ENCODE results near the gene PTPRM. TPM values are rescaled to one million over a fixed set of nuclear protein-coding genes. Genes with fewer than 3 reads are reported as not detected.
A peak's percentile ranks its signal among the peaks of the same experiment; 100 is the strongest.

The PTPRM gene
- total RNA-seq, 1 experiment from 2014 or later: 45.6 TPM

- ChIA-PET CTCF (no interaction called here), POLR2A (ENCODE audit: unreplicated experiment) (interaction anchor here (0.8 kb wide), 1 partner anchor 66 kb away, joined by 6 read pairs; no protein-coding TSS in a partner anchor)
- Histone ChIP-seq H3K36me3 (ENCODE audit: low read depth, low read length) (no peaks in the 10 kb centered on the region), H3K4me1 (ENCODE audit: insufficient read depth, low read length) (peaks cover 58% of the 10 kb centered on the region), H3K4me2 (ENCODE audit: low read length) (peak overlapping the region; percentile 74), H3K27me3 (ENCODE audit: low read length) (no peaks in the 10 kb centered on the region), H3K9me3 (ENCODE audit: low read length) (no peaks in the 10 kb centered on the region), H3K79me2 (ENCODE audit: low read length) (no peaks in the 10 kb centered on the region), H3K9me2 (replicated peaks; ENCODE audit: low read length) (no peaks in the 10 kb centered on the region), H3K4me3 (ENCODE audit: low read length) (peak overlapping the region; percentile 26), H3F3A (ENCODE audit: low read length, unreplicated experiment) (peaks cover 5% of the 10 kb centered on the region), H4K20me1 (ENCODE audit: low read length) (no peaks in the 10 kb centered on the region), H2AFZ (ENCODE audit: low read length) (no peak overlapping the region), H3K9ac (ENCODE audit: low read length) (peak overlapping the region; percentile 78), H3K27ac (ENCODE audit: low read length) (peak overlapping the region; percentile 95)
- peak; percentile 76 for ATAC-seq
- TF ChIP-seq CTCF (conservative IDR thresholded peaks at IDR 0.05; ENCODE audit: low read depth, low read length) (no peak), EZH2phosphoT487 (IDR thresholded peaks at IDR 0.05; ENCODE audit: borderline replicate concordance, low read length) (no peak), EZH2 (IDR thresholded peaks at IDR 0.05; ENCODE audit: low read length, unreplicated experiment) (no peak)
- intact Hi-C loops (cut with micrococcal nuclease): loop anchor here (1.0 to 5.0 kb wide), 3 partner anchors 24 to 171 kb away; no protein-coding TSS in a partner anchor
- peak; percentile 93 for DNase-seq
- BruUV-seq (replicated peaks): no TSS peak
These were observed 378.8 kb downstream of the PTPRM start for GRCh38 chr18:7945882-7946281.

GRCh38 chr18:7946734-7947377 lies 379.7 kb downstream of the PTPRM start:
- peaks cover 5% of the 10 kb centered on the region for H3F3A ChIP-seq (ENCODE audit: low read length, unreplicated experiment)
- H3K79me2 ChIP-seq (ENCODE audit: low read length): no peaks in the 10 kb centered on the region
- POLR2A ChIA-PET (ENCODE audit: unreplicated experiment): no interaction called here
- no peaks in the 10 kb centered on the region for H3K9me2 ChIP-seq (replicated peaks; ENCODE audit: low read length)
- peaks cover 65% of the 10 kb centered on the region for H3K4me1 ChIP-seq (ENCODE audit: insufficient read depth, low read length)
- peak overlapping the region; percentile 74 for H3K4me2 ChIP-seq (ENCODE audit: low read length)
- no peaks in the 10 kb centered on the region for H3K27me3 ChIP-seq (ENCODE audit: low read length)
- no peaks in the 10 kb centered on the region for H4K20me1 ChIP-seq (ENCODE audit: low read length)
- peak overlapping the region; percentile 26 for H3K4me3 ChIP-seq (ENCODE audit: low read length)
- H3K27ac ChIP-seq (ENCODE audit: low read length): peak overlapping the region; percentile 95
- peak overlapping the region; percentile 78 for H3K9ac ChIP-seq (ENCODE audit: low read length)
- H2AFZ ChIP-seq (ENCODE audit: low read length): peak overlapping the region; percentile 56
- TF ChIP-seq EZH2phosphoT487 (IDR thresholded peaks at IDR 0.05; ENCODE audit: borderline replicate concordance, low read length) (no peak), EZH2 (IDR thresholded peaks at IDR 0.05; ENCODE audit: low read length, unreplicated experiment) (no peak), CTCF (conservative IDR thresholded peaks at IDR 0.05; ENCODE audit: low read depth, low read length) (no peak)
- CTCF ChIA-PET: interaction anchor here (0.9 kb wide), 1 partner anchor 69 kb away, joined by 3 read pairs; no protein-coding TSS in a partner anchor
- peak; percentile 76 for DNase-seq
- no peaks in the 10 kb centered on the region for H3K9me3 ChIP-seq (ENCODE audit: low read length)
- peak; percentile 55 for ATAC-seq
- no peaks in the 10 kb centered on the region for H3K36me3 ChIP-seq (ENCODE audit: low read depth, low read length)
- TSS peak; percentile 49 for BruUV-seq (replicated peaks)
- intact Hi-C loops (cut with micrococcal nuclease): loop anchor here (1.0 to 5.0 kb wide), 3 partner anchors 25 to 170 kb away; no protein-coding TSS in a partner anchor
